ENCODE data around the gene GOLT1A.
"Not testable (repeated sequence)": the region's sequence is repeated elsewhere in the genome, so short reads cannot be mapped to it uniquely, and the experiment has no call there.

GOLT1A gene

GRCh38 chr1:204249736-204250427, 36.1 kb upstream of the GOLT1A start:
- no peak for DNase-seq (ENCODE audit: low read depth in 2 of 2)

GRCh38 chr1:204248954-204249353, 35.2 kb upstream of the GOLT1A start:
- no peak for DNase-seq (ENCODE audit: low read depth in 2 of 2)

GRCh38 chr1:204246876-204247275, 33.1 kb upstream of the GOLT1A start:
- no peak for DNase-seq (ENCODE audit: low read depth in 2 of 2)

GRCh38 chr1:204242920-204243319, 29.1 kb upstream of the GOLT1A start:
- DNase-seq (ENCODE audit: low read depth in 2 of 2) = no peak

GRCh38 chr1:204241914-204242313, 28.1 kb upstream of the GOLT1A start:
- DNase-seq (ENCODE audit: low read depth in 2 of 2) = no peak

- no peak for DNase-seq (ENCODE audit: low read depth in 2 of 2)
Measured at GRCh38 chr1:204241050-204241449, 27.3 kb upstream of the GOLT1A start.

- no peak for DNase-seq (ENCODE audit: low read depth in 2 of 2)
Measured at GRCh38 chr1:204240233-204240632, 26.4 kb upstream of the GOLT1A start.

- not testable (repeated sequence) for DNase-seq (ENCODE audit: low read depth in 2 of 2)
Measured at GRCh38 chr1:204239401-204239800, 25.6 kb upstream of the GOLT1A start.

- not testable (repeated sequence) for DNase-seq (ENCODE audit: low read depth in 2 of 2)
Measured at GRCh38 chr1:204238520-204238919, 24.7 kb upstream of the GOLT1A start.

GRCh38 chr1:204237515-204237914, 23.7 kb upstream of the GOLT1A start:
- not testable (repeated sequence) for DNase-seq (ENCODE audit: low read depth in 2 of 2)

GRCh38 chr1:204232526-204232925, 18.7 kb upstream of the GOLT1A start:
- no peak for DNase-seq (ENCODE audit: low read depth in 2 of 2)

GRCh38 chr1:204230211-204230610, 16.4 kb upstream of the GOLT1A start:
- DNase-seq (ENCODE audit: low read depth in 2 of 2) = no peak

GRCh38 chr1:204228896-204229295, 15.1 kb upstream of the GOLT1A start:
- no peak for DNase-seq (ENCODE audit: low read depth in 2 of 2)

- no peak for DNase-seq (ENCODE audit: low read depth in 2 of 2)
Measured at GRCh38 chr1:204227996-204228785, 14.4 kb upstream of the GOLT1A start.

- no peak for DNase-seq (ENCODE audit: low read depth in 2 of 2)
Measured at GRCh38 chr1:204227351-204227750, 13.6 kb upstream of the GOLT1A start.

- DNase-seq (ENCODE audit: low read depth in 2 of 2) = no peak
Measured at GRCh38 chr1:204225841-204226735, 12.3 kb upstream of the GOLT1A start.

- DNase-seq (ENCODE audit: low read depth in 2 of 2) = no peak
Measured at GRCh38 chr1:204224655-204225054, 10.9 kb upstream of the GOLT1A start.

GRCh38 chr1:204223129-204223860, 9.5 kb upstream of the GOLT1A start:
- no peak for DNase-seq (ENCODE audit: low read depth in 2 of 2)

- DNase-seq (ENCODE audit: low read depth in 2 of 2) = no peak
Measured at GRCh38 chr1:204222764-204223055, 8.9 kb upstream of the GOLT1A start.

GRCh38 chr1:204222006-204222763, 8.4 kb upstream of the GOLT1A start:
- no peak for DNase-seq (ENCODE audit: low read depth in 2 of 2)

GRCh38 chr1:204221271-204221670, 7.5 kb upstream of the GOLT1A start:
- no peak for DNase-seq (ENCODE audit: low read depth in 2 of 2)

Data from stimulated activated CD8-positive, alpha-beta memory T cell treated with anti-CD3 and anti-CD28 coated beads, Interleukin-7, amount 100 ng/mL, for 1 hour (primary cell).